Measurements from ENCODE around the gene ARRB1. TPM values are rescaled to one million over a fixed set of nuclear protein-coding genes. Genes with fewer than 3 reads are reported as not detected.

The ARRB1 gene
- 52.0 and 83.9 TPM in 2 replicates for total RNA-seq

DNA sequence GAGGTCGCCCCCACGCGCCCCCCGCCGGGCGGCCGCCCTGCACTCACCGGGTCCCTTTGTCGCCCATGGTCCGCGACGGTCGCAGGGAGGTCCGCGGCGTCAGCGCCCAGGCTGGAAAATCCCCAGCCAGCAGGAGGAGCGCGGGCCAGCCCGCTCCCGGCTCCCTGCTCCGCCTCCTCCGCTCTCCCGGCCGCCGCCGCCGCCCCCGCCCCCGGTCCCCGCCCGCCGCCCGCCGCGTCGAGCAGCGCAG lies at the start of gene ARRB1:
Gene ARRB1 (minus strand): TSS at position 121 of the 250 bp plus-strand sequence. CDS start 54 bp downstream, at position 67.

DNA sequence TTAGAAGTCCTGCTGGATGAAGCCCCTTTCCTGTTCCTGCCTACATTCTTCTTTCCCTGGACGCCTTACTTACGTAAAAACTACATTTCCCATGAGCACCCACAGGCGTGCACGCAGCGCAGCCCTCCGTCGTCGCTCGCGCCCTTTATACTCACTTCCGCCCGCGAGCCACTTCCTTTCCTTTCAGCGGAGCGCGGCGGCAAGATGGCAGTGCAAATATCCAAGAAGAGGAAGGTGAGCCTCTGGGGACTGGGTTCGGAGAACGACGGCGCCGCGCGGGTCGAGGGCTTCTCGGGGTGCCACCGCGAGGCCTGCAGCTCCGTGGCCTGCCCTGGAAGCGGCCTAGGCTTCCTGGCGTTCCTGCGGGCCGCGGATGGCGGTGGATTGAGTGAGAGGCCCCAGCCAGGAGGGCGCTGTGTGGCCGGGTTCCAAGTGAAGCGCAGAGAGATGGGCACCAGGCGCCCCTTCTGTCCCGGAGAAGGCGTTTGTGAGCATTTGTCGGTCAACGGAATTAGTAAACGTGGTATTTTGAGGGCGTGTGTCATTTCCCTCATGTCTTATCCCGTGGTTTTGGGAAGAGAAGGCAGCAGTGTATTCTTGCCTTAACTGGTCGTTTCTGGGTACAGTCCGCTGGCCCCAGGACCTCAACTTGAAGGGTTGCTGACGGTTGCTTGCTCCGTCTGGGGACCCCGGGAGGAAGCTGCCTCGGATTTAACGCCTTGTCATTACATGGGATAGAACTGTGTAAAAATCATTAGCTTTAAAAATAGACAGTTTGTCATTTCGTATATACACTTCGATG lies 48.1 kb upstream of the ARRB1 start, which contains the start of gene RPS3:
Gene RPS3 (plus strand): TSS at position 175 of the 802 bp plus-strand sequence. CDS start 30 bp downstream, at position 205.

DNA sequence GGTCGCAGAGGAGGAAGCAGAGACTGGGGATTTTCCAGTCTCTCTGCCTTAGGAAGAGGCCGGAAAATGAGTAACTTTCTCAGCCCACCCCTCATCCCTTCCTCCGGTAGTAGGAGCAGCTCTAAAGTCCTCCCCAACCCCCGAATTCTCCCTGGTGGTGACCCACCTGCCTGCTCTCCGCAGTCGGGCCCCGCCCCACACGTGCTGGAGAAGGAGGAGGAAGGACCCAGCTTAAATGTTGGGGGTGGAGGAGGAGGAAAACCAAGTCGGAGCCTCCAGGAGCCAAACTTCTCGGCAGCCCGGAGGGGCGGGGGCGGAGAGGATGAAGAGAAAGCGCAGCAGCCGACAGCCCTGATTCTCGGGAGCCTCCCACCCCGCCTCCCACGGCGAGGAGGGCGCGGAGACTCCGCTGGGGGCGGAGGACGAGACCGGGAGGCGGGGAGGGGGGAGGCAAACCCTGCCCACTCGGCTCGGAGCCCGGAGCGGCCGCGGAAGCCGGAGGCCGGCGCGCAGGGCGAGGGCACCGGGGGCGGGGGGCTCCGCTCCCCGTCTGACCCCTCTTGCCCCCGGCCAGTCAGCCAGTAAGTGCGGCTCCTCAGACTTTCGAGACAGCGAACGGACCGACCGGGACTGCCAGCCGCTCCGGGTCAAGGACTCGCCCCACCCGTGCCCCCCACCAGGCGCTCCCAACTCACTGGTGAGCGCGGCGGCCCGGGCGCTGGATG lies 111.0 kb downstream of the ARRB1 start, which contains the start of gene TPBGL:
Gene TPBGL (plus strand): TSS at position 464 of the 725 bp plus-strand sequence. CDS start 276 bp downstream, outside the sequence.

Other genes starting within 250 kb of the ARRB1 start
- 0.30 TPM in 1 of 2 replicates, not detected in the other for gene SLCO2B1, start 200.6 kb downstream of the ARRB1 start, total RNA-seq
- gene TPBGL, start 110.9 kb downstream of the ARRB1 start, total RNA-seq: under 0.01 TPM in 1 of 2 replicates, not detected in the other
- gene RPS3, start 47.9 kb upstream of the ARRB1 start, total RNA-seq: 3,189 and 3,408 TPM in 2 replicates
- 0.30 and 2.9 TPM in 2 replicates for gene KLHL35, start 81.5 kb upstream of the ARRB1 start, total RNA-seq
- 10.1 and 19.1 TPM in 2 replicates for gene GDPD5, start 174.3 kb upstream of the ARRB1 start, total RNA-seq
- gene SERPINH1, start 210.6 kb upstream of the ARRB1 start, total RNA-seq: 633 and 813 TPM in 2 replicates